ENCODE measurements around the gene SERTAD3. TPM values are rescaled to one million over a fixed set of nuclear protein-coding genes. Genes with fewer than 3 reads are reported as not detected.
"Not testable (repeated sequence)": the region's sequence is repeated elsewhere in the genome, so short reads cannot be mapped to it uniquely, and the experiment has no call there.

The SERTAD3 gene
- polyA plus RNA-seq, 1 donor from 2014 or later: 29.2 TPM

- Mint-ChIP-seq H3K36me3 (no peaks in the 10 kb centered on the region), H3K27ac (no peak overlapping the region), H3K9me3 (no peaks in the 10 kb centered on the region), H3K4me1 (peaks cover 7 to 17% (median 9%) of the 10 kb centered on the region in 3 donors), H3K27me3 (peaks cover 1% of the 10 kb centered on the region), H3K4me3 (no peak overlapping the region)
Measured at GRCh38 chr19:40414542-40415535, 29.3 kb downstream of the SERTAD3 start.

DNA sequence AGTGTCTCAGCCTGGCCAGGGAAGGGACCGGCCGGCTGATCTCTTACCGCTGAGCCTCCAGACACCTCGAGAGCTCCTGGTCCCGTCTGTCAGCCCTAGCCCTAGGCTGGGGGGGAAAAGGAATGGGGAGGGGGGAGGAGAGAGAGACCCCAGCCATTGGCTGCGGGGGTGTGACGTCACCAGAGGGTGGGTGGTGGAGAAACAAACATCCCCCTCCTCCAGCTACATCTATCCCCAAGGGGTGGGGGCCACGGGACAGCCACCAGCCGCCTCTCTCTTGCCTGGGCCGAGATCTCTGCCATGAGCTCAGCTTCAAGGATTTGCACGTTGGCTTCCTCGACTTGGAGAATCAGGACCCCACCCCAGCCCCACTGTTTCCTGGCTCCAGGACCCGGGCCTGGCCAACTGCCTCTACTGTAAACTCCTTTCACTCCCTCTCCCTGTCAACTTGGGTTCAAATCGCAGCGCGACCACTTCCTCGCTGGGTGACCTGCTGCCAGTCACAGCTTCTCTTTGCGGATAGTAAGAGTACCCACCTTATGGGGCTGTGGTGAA is 30.8 kb downstream of the SERTAD3 start, which contains the start of gene PRX:
TSS of gene PRX (minus strand) at position 88 of the 555 bp plus-strand sequence. CDS start 5,446 bp downstream, outside the sequence.
- Mint-ChIP-seq H3K27me3 (peaks cover 1% of the 10 kb centered on the region), H3K36me3 (no peaks in the 10 kb centered on the region), H3K4me3 (peak within 1 kb of the TSS in 1 of 4 donors; percentile 65), H3K9me3 (no peaks in the 10 kb centered on the region), H3K27ac (no peak within 1 kb of the TSS), H3K4me1 (peaks cover 7 to 18% (median 9%) of the 10 kb centered on the region in 3 donors)

- H3K27me3 Mint-ChIP-seq: peaks cover 1% of the 10 kb centered on the region
- no peaks in the 10 kb centered on the region for H3K9me3 Mint-ChIP-seq
- H3K36me3 Mint-ChIP-seq: no peaks in the 10 kb centered on the region
- no peak overlapping the region for H3K4me3 Mint-ChIP-seq
- no peak overlapping the region for H3K27ac Mint-ChIP-seq
- H3K4me1 Mint-ChIP-seq: peaks cover 7 to 22% (median 13%) of the 10 kb centered on the region in 3 donors
Measured at GRCh38 chr19:40412866-40413265, 31.3 kb downstream of the SERTAD3 start.

- Mint-ChIP-seq H3K4me1 (peaks cover 7 to 23% (median 17%) of the 10 kb centered on the region in 3 donors), H3K27me3 (peaks cover 1% of the 10 kb centered on the region), H3K27ac (peak overlapping the region in 2 of 3 donors; percentile 46 to 93), H3K9me3 (no peaks in the 10 kb centered on the region), H3K4me3 (peak overlapping the region in 1 of 4 donors; percentile 65), H3K36me3 (no peaks in the 10 kb centered on the region)
Measured at GRCh38 chr19:40411958-40412499, 32.1 kb downstream of the SERTAD3 start.

DNA sequence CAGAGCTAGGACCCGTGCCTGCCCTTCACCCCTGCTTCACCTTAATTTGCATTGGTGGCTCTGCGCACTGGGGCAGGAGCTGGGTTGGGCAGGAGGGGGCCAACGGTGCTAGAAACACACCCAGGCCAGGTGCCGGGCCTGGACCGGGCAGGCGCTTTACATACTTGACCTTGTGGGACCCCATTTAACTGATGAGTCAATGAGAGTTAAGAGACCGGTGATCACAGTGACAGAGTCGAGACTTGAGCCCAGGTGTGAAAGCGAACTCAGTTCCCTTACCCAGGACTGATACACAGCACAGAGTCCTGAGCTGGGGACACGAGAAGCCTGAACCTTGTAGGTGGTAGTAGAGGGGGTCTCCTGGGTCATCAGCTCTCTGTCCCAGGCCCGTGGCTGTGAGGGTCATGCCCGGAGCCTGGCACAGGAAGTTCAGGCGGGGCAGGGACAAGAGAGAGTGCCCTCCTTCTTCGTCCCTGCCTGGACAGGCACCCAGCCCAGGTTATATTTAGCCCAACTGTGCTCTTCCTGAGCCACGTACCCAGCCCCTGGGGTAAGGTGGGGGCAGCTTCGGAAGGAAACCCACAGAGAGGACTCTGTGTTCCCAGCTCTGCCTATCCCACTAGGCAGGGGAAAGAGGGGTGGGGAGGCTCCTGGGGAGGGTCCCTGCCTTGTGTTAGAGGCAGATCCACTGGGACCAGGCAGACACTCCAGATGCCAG is 32.9 kb downstream of the SERTAD3 start:
- Mint-ChIP-seq H3K9me3 (no peaks in the 10 kb centered on the region), H3K4me1 (peaks cover 7 to 20% (median 17%) of the 10 kb centered on the region in 3 donors), H3K36me3 (no peaks in the 10 kb centered on the region), H3K27ac (peak overlapping the region in 2 of 3 donors; percentile 46 to 93), H3K27me3 (peaks cover 1% of the 10 kb centered on the region), H3K4me3 (peak overlapping the region; percentile 6 to 75 (median 54))

DNA sequence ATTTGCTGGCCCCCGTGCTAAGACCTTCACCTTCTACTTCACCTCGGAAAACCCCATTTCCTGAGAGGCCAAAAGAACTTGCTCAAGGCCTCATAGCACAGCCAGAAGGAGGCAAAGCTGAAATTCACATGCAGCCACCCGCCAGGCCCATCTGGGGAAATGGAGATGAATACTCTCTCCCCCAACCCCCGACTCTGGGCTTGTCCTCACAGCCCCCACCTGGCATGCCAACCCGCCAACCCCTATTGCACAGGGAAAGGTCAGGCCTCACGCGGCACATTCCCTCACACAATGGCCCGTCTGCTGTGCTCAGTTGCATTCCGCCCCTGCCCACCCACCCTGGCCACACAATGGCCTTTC is 34.1 kb downstream of the SERTAD3 start:
- Mint-ChIP-seq H3K36me3 (no peaks in the 10 kb centered on the region), H3K27me3 (peaks cover 1% of the 10 kb centered on the region), H3K27ac (peak overlapping the region in 2 of 3 donors; percentile 62 to 86), H3K4me3 (peak overlapping the region in 2 of 4 donors; percentile 32 to 68), H3K9me3 (no peaks in the 10 kb centered on the region), H3K4me1 (peaks cover 7 to 20% (median 17%) of the 10 kb centered on the region in 3 donors)

DNA sequence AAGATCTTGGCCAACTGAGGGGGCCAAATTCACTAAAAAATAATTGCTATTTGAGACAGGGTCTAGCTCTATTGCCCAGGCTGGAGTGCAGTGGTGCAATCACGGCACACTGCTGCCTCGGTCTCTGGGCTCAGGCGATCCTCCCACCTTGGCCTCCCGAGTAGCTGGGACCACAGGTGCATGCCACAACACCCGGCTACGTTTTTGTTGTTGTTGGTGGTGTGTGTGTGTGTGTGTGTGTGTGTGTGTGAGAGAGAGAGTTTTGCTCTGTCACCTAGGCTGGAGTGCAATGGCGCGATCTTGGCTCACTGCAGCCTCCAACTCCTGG is 35.6 kb downstream of the SERTAD3 start:
- H3K4me3 Mint-ChIP-seq: peak overlapping the region in 1 of 4 donors; percentile 85
- not testable (repeated sequence) for H3K9me3 Mint-ChIP-seq, H3K27me3 Mint-ChIP-seq, H3K36me3 Mint-ChIP-seq
- H3K27ac Mint-ChIP-seq: peak overlapping the region in 1 of 3 donors; percentile 33
- H3K4me1 Mint-ChIP-seq: peaks cover 7 to 23% (median 17%) of the 10 kb centered on the region in 3 donors

- Mint-ChIP-seq H3K27ac (peak overlapping the region in 2 of 3 donors; percentile 33 to 45), H3K27me3 (peaks cover 3% of the 10 kb centered on the region), H3K4me3 (peak overlapping the region in 3 of 4 donors; percentile 40 to 85 (median 51)), H3K4me1 (peaks cover 13 to 27% (median 22%) of the 10 kb centered on the region in 3 donors), H3K36me3 (no peaks in the 10 kb centered on the region), H3K9me3 (no peaks in the 10 kb centered on the region)
Measured at GRCh38 chr19:40407714-40408597, 36.2 kb downstream of the SERTAD3 start.

GRCh38 chr19:40403262-40403984 is 40.7 kb downstream of the SERTAD3 start:
- peaks cover 1% of the 10 kb centered on the region for H3K27me3 Mint-ChIP-seq
- H3K4me3 Mint-ChIP-seq: peak overlapping the region; percentile 79 to 97 (median 96)
- peak overlapping the region; percentile 36 to 96 (median 46) for H3K27ac Mint-ChIP-seq
- no peaks in the 10 kb centered on the region for H3K9me3 Mint-ChIP-seq
- H3K36me3 Mint-ChIP-seq: no peaks in the 10 kb centered on the region
- H3K4me1 Mint-ChIP-seq: peaks cover 12 to 19% (median 15%) of the 10 kb centered on the region in 3 donors

- no peaks in the 10 kb centered on the region for H3K9me3 Mint-ChIP-seq
- no peaks in the 10 kb centered on the region for H3K36me3 Mint-ChIP-seq
- H3K27me3 Mint-ChIP-seq: peaks cover 3% of the 10 kb centered on the region
- H3K4me1 Mint-ChIP-seq: peaks cover 7 to 12% (median 11%) of the 10 kb centered on the region in 3 donors
- peak overlapping the region in 1 of 4 donors; percentile 28 for H3K4me3 Mint-ChIP-seq
- no peak overlapping the region for H3K27ac Mint-ChIP-seq
Measured at GRCh38 chr19:40400559-40400958, 43.6 kb downstream of the SERTAD3 start.

- H3K27me3 Mint-ChIP-seq: peaks cover 2% of the 10 kb centered on the region
- H3K4me1 Mint-ChIP-seq: peaks cover 6 to 12% (median 8%) of the 10 kb centered on the region in 3 donors
- H3K4me3 Mint-ChIP-seq: peak overlapping the region in 2 of 4 donors; percentile 17 to 76
- no peaks in the 10 kb centered on the region for H3K36me3 Mint-ChIP-seq
- H3K27ac Mint-ChIP-seq: no peak overlapping the region
- no peaks in the 10 kb centered on the region for H3K9me3 Mint-ChIP-seq
Measured at GRCh38 chr19:40398417-40399131, 45.6 kb downstream of the SERTAD3 start.

DNA sequence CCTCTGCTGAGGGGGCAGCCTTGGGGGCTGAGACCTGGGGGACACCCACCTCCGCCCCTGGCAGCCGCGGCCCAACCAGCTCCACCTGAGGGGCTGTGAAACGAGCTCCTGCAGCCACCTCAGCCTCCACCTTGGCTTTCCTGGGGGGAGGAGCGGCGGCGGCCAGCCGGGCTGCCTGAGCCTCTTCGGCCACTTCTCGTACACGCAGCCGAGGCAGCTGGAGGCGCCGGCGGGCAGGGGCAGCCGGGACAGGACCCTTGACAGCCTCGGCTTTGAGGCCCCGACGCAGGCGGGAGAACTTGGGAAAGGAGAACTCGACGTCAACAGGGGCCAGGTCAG is 46.6 kb downstream of the SERTAD3 start:
- no peaks in the 10 kb centered on the region for H3K9me3 Mint-ChIP-seq
- no peak overlapping the region for H3K27ac Mint-ChIP-seq
- H3K4me1 Mint-ChIP-seq: peaks cover 1 to 6% (median 5%) of the 10 kb centered on the region in 3 donors
- H3K27me3 Mint-ChIP-seq: peaks cover 2% of the 10 kb centered on the region
- H3K4me3 Mint-ChIP-seq: no peak overlapping the region
- H3K36me3 Mint-ChIP-seq: no peaks in the 10 kb centered on the region
